ENCODE results near the gene MCRS1.

- TF ChIP-seq CTCF (IDR thresholded peaks at IDR 0.05) (no peak), POLR2A (IDR thresholded peaks at IDR 0.05) (no peak)
Observed at GRCh38 chr12:49563951-49564685, 3.8 kb downstream of the MCRS1 start.
